ENCODE results near the gene LEKR1. TPM values are rescaled to one million over a fixed set of nuclear protein-coding genes. Genes with fewer than 3 reads are reported as not detected.

LEKR1 gene
- total RNA-seq: 1.2 and 3.1 TPM in 2 replicates

GRCh38 chr3:156826144-156826895 is at the start of gene LEKR1:
Gene LEKR1 (plus strand): TSS chr3:156826353. CDS start chr3:156829330, 2,977 bp downstream.

Small RNAs within 50 kb of the gene (small RNA-seq; reads per million reads assigned to genes)
- gene KLF3P2: not detected

Other genes starting within 250 kb of the LEKR1 start
- gene TIPARP, start 151.8 kb upstream of the LEKR1 start, total RNA-seq: 33.1 and 71.2 TPM in 2 replicates

All from articular chondrocyte of knee joint (primary cell).